ENCODE data around the gene GLO1.
"Not testable (repeated sequence)": the region's sequence is repeated elsewhere in the genome, so short reads cannot be mapped to it uniquely, and the experiment has no call there.

GLO1 gene

DNA sequence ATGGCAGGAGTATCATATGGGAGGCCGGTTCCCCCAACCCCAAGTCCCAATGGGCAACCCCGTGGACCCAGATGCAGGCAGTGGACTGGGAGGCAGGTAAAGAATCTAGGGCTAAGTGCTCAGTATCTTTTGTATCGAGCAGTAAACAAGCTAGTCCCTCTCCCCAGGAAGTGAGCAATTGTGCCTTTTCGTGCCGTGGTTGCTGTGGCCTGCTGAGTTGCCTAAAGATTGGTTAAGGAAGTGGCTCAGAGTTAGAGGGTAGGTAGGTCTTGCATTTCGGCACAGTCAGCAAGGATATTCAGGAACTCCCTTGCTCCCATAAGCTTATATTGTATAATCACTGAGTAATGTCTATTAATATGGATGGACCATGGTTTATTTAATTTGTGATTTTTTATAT is 10.9 kb upstream of the GLO1 start:
- CTCF ChIA-PET, result interaction anchor here (0.6 to 0.7 kb wide), 4 partner anchors 12 to 1162 kb away, joined by 3 to 5 read pairs (median 3); no protein-coding TSS in a partner anchor

DNA sequence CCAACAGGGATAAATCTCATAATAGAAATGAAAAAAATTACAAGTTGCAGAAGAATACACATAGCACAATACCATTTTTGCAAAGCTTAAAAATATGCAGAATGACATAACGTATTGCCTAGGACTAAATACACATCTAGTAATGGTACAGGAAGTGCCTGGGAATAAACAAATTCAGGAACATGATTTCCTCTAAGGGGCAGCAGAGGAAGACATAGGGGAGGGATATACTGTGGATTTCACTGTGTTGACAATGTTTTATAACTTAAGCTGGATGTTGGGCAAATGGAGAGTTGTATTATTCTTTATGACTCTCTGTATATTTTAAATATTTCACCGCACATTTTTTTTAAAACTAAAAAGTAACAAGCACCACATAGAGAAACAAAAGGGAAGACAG is 5.6 kb upstream of the GLO1 start:
- no peak overlapping the region for H3K27ac ChIP-seq
- no peak for DNase-seq (ENCODE audit: low spot score)
- TF ChIP-seq, protein P1, sequence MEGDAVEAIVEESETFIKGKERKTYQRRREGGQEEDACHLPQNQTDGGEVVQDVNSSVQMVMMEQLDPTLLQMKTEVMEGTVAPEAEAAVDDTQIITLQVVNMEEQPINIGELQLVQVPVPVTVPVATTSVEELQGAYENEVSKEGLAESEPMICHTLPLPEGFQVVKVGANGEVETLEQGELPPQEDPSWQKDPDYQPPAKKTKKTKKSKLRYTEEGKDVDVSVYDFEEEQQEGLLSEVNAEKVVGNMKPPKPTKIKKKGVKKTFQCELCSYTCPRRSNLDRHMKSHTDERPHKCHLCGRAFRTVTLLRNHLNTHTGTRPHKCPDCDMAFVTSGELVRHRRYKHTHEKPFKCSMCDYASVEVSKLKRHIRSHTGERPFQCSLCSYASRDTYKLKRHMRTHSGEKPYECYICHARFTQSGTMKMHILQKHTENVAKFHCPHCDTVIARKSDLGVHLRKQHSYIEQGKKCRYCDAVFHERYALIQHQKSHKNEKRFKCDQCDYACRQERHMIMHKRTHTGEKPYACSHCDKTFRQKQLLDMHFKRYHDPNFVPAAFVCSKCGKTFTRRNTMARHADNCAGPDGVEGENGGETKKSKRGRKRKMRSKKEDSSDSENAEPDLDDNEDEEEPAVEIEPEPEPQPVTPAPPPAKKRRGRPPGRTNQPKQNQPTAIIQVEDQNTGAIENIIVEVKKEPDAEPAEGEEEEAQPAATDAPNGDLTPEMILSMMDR (conservative IDR thresholded peaks at IDR 0.05; ENCODE audit: low read depth), result no peak
- POLR2A ChIA-PET (ENCODE audit: low non-redundant PET), result no interaction called here
- CTCF ChIA-PET, result interaction anchor here (0.6 kb wide), 1 partner anchor 21 kb away, joined by 3 read pairs; no protein-coding TSS in a partner anchor

More for the DNA sequence above, 10.9 kb upstream of the GLO1 start:
- no peak for DNase-seq (ENCODE audit: low spot score)
- no peak overlapping the region for H3K27ac ChIP-seq
- TF ChIP-seq, protein P1 (conservative IDR thresholded peaks at IDR 0.05; ENCODE audit: low read depth), result no peak
- POLR2A ChIA-PET (ENCODE audit: low non-redundant PET), result no interaction called here

DNA sequence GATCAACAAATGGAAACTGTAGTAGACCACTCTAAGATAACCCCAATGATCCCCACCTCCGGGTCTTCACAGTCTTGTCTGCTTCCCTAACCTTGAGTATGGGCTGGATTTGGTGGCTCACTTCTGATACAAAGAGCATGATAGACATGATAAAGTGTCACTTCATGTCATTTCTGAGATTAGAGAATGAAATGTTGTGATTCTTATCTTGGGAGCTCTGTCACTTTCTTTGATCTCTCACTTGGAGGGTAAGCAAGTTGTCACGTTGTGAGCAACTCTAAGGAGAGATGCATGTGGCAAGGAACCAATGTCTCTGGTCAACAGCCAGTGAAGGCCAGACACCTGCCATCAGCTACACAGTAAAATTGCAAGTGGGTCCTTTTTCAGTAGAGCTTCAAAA is 3.0 kb upstream of the GLO1 start:
- CTCF ChIA-PET, result interaction anchor here (0.6 kb wide), 1 partner anchor 138 kb away, joined by 3 read pairs; no protein-coding TSS in a partner anchor
- POLR2A ChIA-PET (ENCODE audit: low non-redundant PET), result no interaction called here

DNA sequence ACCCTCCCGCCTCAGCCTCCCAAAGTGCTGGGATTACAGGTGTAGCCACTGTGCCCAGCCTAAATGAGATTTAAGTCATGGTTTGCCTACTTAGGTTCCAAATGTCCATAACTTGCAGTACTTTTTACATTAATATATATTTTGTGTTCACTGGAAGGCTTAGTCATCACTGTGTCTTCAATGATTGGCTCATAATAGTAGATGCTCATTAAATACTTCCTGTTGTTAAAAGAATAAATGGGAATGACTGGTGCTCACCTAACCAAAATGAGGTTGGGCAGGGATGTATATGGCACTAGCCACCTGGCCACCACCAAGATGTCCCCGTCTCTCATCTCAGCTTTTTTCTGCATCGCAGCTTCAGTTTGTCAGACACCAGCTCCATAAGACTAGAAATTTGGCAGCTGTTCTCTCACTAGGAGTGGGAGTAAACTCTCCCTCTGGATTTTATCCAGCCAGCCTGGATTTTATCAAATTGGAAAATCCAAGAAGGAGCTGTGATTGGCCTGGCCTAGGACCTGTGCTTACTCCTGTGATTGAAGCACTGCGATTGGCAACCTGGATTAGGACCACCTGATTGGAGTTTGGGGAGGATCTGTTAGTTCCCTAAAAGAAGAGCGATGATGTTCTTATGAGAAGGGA is 1.1 kb upstream of the GLO1 start:
- no peak overlapping the region for H3K27ac ChIP-seq
- TF ChIP-seq, protein P1 (conservative IDR thresholded peaks at IDR 0.05; ENCODE audit: low read depth), result no peak
- ChIA-PET POLR2A (ENCODE audit: low non-redundant PET) (no interaction called here), CTCF (no interaction called here)
- no peak for DNase-seq (ENCODE audit: low spot score)

More for the DNA sequence above, 3.0 kb upstream of the GLO1 start:
- no peak for DNase-seq (ENCODE audit: low spot score)
- TF ChIP-seq, protein P1 (conservative IDR thresholded peaks at IDR 0.05; ENCODE audit: low read depth), result no peak
- no peak overlapping the region for H3K27ac ChIP-seq

DNA sequence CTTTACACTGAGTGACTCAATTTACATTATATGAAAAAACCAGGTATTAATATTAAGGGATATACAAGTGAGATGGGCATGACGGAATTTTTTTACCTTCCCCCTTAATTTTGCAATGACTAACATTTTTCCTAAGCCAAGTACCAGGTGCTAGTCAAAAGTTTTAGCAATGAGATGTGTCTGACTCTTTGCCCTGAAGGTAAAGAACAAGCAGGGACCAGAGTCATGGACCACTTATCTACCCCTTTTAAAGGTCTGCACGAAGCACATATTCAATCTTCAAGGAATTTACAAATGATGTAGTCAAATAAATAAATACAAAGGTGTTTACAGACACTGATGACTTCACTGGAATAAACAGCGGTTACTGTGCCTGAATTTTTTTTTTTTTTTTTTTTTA is 1.4 kb downstream of the GLO1 start:
- TF ChIP-seq, protein P1 (conservative IDR thresholded peaks at IDR 0.05; ENCODE audit: low read depth), result no peak
- CTCF ChIA-PET, result no interaction called here
- peak overlapping the region; percentile 88 for H3K27ac ChIP-seq
- DNase-seq (ENCODE audit: low spot score), result peak; percentile 44
- POLR2A ChIA-PET (ENCODE audit: low non-redundant PET), result interaction anchor here (0.7 kb wide), 1 partner anchor 89 kb away, joined by 5 read pairs; no protein-coding TSS in a partner anchor

DNA sequence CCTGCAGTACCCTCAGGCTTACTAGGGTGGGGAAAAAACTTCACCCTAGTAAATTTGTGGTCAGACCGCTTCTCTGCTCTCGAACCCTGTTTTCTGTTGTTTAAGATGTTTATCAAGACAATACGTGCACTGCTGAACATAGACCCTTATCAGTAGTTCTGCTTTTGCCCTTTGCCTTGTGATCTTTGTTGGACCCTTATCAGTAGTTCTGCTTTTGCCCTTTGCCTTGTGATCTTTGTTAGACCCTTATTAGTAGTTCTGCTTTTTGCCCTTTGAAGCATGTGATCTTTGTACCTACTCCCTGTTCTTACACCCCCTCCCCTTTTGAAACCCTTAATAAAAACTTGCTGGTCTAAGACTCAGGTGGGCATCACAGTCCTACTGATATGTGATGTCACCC is 3.2 kb downstream of the GLO1 start:
- H3K27ac ChIP-seq; DNase-seq (ENCODE audit: low spot score); POLR2A ChIA-PET (ENCODE audit: low non-redundant PET); CTCF ChIA-PET: not testable (repeated sequence)

DNA sequence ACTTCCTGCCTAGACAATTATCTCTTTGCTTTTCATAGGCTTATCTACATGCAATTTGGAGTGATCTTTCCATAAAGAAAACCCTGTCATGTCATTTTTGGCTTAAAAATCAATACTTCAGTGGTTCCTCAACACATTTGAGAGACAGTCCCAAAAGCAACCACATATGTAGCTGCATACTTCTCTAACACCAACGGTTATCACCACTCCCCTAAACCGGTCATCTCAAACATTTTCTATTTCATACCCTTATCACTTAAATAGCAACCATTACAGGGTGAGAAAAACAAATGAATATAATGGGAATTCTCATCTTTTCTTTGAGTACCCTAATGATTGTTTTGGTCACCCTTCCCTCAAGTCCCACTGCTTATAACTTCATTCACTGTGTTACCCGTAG is 5.1 kb downstream of the GLO1 start:
- CTCF ChIA-PET, result no interaction called here
- TF ChIP-seq, protein P1 (conservative IDR thresholded peaks at IDR 0.05; ENCODE audit: low read depth), result no peak
- POLR2A ChIA-PET (ENCODE audit: low non-redundant PET), result no interaction called here
- H3K27ac ChIP-seq, result no peak overlapping the region
- DNase-seq (ENCODE audit: low spot score), result no peak
